ENCODE data around the gene SGO1. TPM values are rescaled to one million over a fixed set of nuclear protein-coding genes. Genes with fewer than 3 reads are reported as not detected.

SGO1 gene
- total and polyA plus RNA-seq, 7 donors, result 0.16 to 4.8 (median 1.4) TPM; not detected in 2

DNA sequence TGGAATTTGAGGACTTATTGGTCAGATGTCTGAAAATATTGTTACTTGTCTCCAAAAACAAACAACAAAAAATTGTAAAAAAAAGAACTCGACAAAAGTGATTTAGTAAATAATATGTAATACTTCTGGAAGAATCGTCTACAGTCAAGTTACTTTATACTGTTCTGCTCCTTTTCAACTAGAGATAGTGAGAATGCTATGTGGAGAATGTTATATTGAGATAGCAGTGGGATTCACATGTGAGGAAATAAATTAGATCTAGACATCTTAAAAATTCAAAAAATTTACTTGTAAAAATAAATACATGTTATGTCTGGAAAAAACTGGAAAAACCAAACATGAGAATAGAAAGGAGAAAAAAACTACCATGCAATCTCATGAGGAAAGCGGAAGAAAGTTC, 64.9 kb downstream of the SGO1 start:
- Histone ChIP-seq H3K27ac (no peak overlapping the region), H3K9me3 (no peaks in the 10 kb centered on the region), H3K27me3 (no peaks in the 10 kb centered on the region), H3K4me1 (no peaks in the 10 kb centered on the region), H3K4me3 (no peak overlapping the region), H3K36me3 (peaks cover 0 to 68% (median 11%) of the 10 kb centered on the region in 4 donors)
- 93 to 96% methylated on average over 3 of the region's 3 CpGs for WGBS, 2 donors
- TF ChIP-seq, protein P1, sequence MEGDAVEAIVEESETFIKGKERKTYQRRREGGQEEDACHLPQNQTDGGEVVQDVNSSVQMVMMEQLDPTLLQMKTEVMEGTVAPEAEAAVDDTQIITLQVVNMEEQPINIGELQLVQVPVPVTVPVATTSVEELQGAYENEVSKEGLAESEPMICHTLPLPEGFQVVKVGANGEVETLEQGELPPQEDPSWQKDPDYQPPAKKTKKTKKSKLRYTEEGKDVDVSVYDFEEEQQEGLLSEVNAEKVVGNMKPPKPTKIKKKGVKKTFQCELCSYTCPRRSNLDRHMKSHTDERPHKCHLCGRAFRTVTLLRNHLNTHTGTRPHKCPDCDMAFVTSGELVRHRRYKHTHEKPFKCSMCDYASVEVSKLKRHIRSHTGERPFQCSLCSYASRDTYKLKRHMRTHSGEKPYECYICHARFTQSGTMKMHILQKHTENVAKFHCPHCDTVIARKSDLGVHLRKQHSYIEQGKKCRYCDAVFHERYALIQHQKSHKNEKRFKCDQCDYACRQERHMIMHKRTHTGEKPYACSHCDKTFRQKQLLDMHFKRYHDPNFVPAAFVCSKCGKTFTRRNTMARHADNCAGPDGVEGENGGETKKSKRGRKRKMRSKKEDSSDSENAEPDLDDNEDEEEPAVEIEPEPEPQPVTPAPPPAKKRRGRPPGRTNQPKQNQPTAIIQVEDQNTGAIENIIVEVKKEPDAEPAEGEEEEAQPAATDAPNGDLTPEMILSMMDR (IDR thresholded peaks at IDR 0.05), result no peak
- TF ChIP-seq EP300 (IDR thresholded peaks at IDR 0.05) (no peak), POLR2A (IDR thresholded peaks at IDR 0.05) (no peak), POLR2AphosphoS5 (IDR thresholded peaks at IDR 0.05) (no peak)
- DNase-seq, result no peak
- intact Hi-C loops (cut with DNase I), result no loop called here

Small RNA genes lying within 50 kb of the gene (small RNA-seq; reads per million reads assigned to genes)
- 0 to 0.11 (median 0) reads per million in 3 donors for gene MIR3135A

Other genes with a start within 250 kb of the SGO1 start
- gene RAB5A, start 239.1 kb downstream of the SGO1 start, total RNA-seq, result 10 to 100 TPM; 61.4 to 65.3 (median 64.1) TPM
- 10 to 100 TPM; 28.0 to 48.8 (median 38.4) TPM for gene RAB5A, start 239.1 kb downstream of the SGO1 start, polyA plus RNA-seq
- gene PP2D1, start 173.9 kb downstream of the SGO1 start, total RNA-seq, result not detected
- not detected for gene PP2D1, start 173.9 kb downstream of the SGO1 start, polyA plus RNA-seq
- gene KAT2B, start 145.8 kb downstream of the SGO1 start, total RNA-seq, result 10 to 100 TPM; 27.2 to 49.2 (median 42.1) TPM
- 10 to 100 TPM; 10.8 to 18.7 (median 14.4) TPM for gene KAT2B, start 145.8 kb downstream of the SGO1 start, polyA plus RNA-seq